ENCODE results near the gene TMX4. TPM values are rescaled to one million over a fixed set of nuclear protein-coding genes. Genes with fewer than 3 reads are reported as not detected.

The TMX4 gene
- total RNA-seq, 2 experiments from 2014 or later, result 39.8 to 47.9 TPM

GRCh38 chr20:8043687-8044282 is 24.2 kb upstream of the TMX4 start:
- CTCF ChIA-PET, result interaction anchor here (0.6 to 2.4 kb wide), 17 partner anchors 15 to 678 kb away, joined by 3 to 35 read pairs (median 4); no protein-coding TSS in a partner anchor
- H3K9me3 Mint-ChIP-seq, result no peaks in the 10 kb centered on the region
- POLR2A ChIA-PET, result interaction anchor here (1.0 to 1.8 kb wide), 5 partner anchors 16 to 679 kb away, joined by 3 to 7 read pairs (median 4); partner anchors contain the start of gene TMX4
- H3K27ac Mint-ChIP-seq, result no peak overlapping the region
- H3K36me3 Mint-ChIP-seq (ENCODE audit: low read depth), result no peaks in the 10 kb centered on the region
- H3K36me3 ChIP-seq (ENCODE audit: insufficient read depth, low read length), result no peaks in the 10 kb centered on the region
- H3K27me3 ChIP-seq (ENCODE audit: control insufficient read depth in 1 of 2, insufficient read depth in 2 of 2, low read length in 2 of 2), result peaks cover 0 to 7% of the 10 kb centered on the region in 2 experiments
- H3K4me1 Mint-ChIP-seq (ENCODE audit: low read depth), result peaks cover 4% of the 10 kb centered on the region
- peaks cover 9% of the 10 kb centered on the region for H3K27me3 Mint-ChIP-seq
- H3K4me3 Mint-ChIP-seq, result no peak overlapping the region
- TF ChIP-seq, protein P1, sequence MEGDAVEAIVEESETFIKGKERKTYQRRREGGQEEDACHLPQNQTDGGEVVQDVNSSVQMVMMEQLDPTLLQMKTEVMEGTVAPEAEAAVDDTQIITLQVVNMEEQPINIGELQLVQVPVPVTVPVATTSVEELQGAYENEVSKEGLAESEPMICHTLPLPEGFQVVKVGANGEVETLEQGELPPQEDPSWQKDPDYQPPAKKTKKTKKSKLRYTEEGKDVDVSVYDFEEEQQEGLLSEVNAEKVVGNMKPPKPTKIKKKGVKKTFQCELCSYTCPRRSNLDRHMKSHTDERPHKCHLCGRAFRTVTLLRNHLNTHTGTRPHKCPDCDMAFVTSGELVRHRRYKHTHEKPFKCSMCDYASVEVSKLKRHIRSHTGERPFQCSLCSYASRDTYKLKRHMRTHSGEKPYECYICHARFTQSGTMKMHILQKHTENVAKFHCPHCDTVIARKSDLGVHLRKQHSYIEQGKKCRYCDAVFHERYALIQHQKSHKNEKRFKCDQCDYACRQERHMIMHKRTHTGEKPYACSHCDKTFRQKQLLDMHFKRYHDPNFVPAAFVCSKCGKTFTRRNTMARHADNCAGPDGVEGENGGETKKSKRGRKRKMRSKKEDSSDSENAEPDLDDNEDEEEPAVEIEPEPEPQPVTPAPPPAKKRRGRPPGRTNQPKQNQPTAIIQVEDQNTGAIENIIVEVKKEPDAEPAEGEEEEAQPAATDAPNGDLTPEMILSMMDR (IDR thresholded peaks at IDR 0.05), result peak; percentile 84
- H3K4me1 ChIP-seq (ENCODE audit: insufficient read depth, low read length), result no peaks in the 10 kb centered on the region
- H3K9me3 ChIP-seq (ENCODE audit: control insufficient read depth in 1 of 2, insufficient read depth in 1 of 2, low read length in 2 of 2), result no peaks in the 10 kb centered on the region
- ATAC-seq (ENCODE audit: poor library complexity), result peak; percentile 85
- H3K4me3 ChIP-seq (ENCODE audit: low read length), result no peak overlapping the region
- DNase-seq, result peak in 4 of 14 experiments; percentile 39 to 82 (median 79)
- intact Hi-C loops (cut with DNase I, micrococcal nuclease), result loop anchor here (1.0 to 5.0 kb wide), 6 partner anchors 262 to 678 kb away; no protein-coding TSS in a partner anchor
- no peak overlapping the region for H3K27ac ChIP-seq (ENCODE audit: low read depth in 1 of 2, low read length in 2 of 2)

DNA sequence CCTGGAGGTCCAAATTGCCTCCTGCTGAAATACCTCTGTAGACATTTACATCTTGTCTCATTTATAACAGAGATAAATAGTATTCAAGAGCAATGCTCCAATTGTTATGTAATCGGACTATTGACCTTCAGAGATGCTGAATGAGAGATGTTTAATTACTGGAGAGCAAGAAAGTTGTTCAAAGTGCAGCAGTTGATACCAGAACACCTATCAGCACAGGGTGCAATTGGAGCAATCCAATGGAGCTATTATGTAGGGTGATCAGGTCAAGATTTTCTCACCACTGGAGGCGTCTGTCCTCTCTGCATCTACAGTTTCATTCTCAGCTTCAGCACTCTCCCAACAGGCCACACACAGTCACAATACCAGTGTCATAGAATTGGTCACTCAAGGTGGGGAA is 19.5 kb upstream of the TMX4 start:
- no peaks in the 10 kb centered on the region for H3K36me3 Mint-ChIP-seq (ENCODE audit: low read depth)
- TF ChIP-seq, protein P1 (IDR thresholded peaks at IDR 0.05), result no peak

DNA sequence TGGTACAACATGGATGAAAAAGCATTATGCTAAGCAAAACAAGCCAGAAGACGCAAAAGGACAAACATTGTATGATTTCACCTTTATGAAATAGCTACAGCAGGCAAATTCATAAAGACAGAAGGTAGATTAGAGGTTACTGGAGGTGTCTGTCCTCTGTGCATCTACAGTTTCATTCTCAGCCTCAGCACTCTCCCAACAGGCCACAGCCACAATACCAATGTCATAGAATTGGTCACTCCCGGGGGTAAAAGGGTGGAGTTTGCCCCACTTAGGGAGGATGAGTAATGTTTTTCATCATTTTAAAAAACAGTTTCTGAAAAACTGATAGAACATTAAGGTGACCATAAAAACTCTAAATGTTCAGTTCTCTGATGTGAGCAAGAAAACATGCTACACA is 17.2 kb upstream of the TMX4 start:
- no peaks in the 10 kb centered on the region for H3K36me3 Mint-ChIP-seq (ENCODE audit: low read depth)
- H3K27me3 Mint-ChIP-seq, result no peaks in the 10 kb centered on the region
- Histone ChIP-seq H3K4me3 (ENCODE audit: low read length) (no peak overlapping the region), H3K27ac (ENCODE audit: low read depth in 1 of 2, low read length in 2 of 2) (no peak overlapping the region), H3K27me3 (ENCODE audit: control insufficient read depth in 1 of 2, insufficient read depth in 2 of 2, low read length in 2 of 2) (peaks cover 0 to 5% of the 10 kb centered on the region in 2 experiments), H3K9me3 (ENCODE audit: control insufficient read depth in 1 of 2, insufficient read depth in 1 of 2, low read length in 2 of 2) (no peaks in the 10 kb centered on the region), H3K36me3 (ENCODE audit: insufficient read depth, low read length) (no peaks in the 10 kb centered on the region), H3K4me1 (ENCODE audit: insufficient read depth, low read length) (no peaks in the 10 kb centered on the region)
- no peak overlapping the region for H3K27ac Mint-ChIP-seq
- H3K4me3 Mint-ChIP-seq, result no peak overlapping the region
- no peaks in the 10 kb centered on the region for H3K9me3 Mint-ChIP-seq
- TF ChIP-seq, protein P1 (IDR thresholded peaks at IDR 0.05), result no peak
- DNase-seq (no peak), ATAC-seq (ENCODE audit: poor library complexity) (no peak)
- intact Hi-C loops (cut with DNase I, micrococcal nuclease), result no loop called here
- H3K4me1 Mint-ChIP-seq (ENCODE audit: low read depth), result no peaks in the 10 kb centered on the region
- ChIA-PET CTCF (no interaction called here), POLR2A (no interaction called here)

More for the DNA sequence above, 19.5 kb upstream of the TMX4 start:
- Mint-ChIP-seq H3K4me3 (no peak overlapping the region), H3K4me1 (ENCODE audit: low read depth) (peaks cover 4% of the 10 kb centered on the region), H3K9me3 (no peaks in the 10 kb centered on the region), H3K27ac (no peak overlapping the region), H3K27me3 (peaks cover 9% of the 10 kb centered on the region)
- DNase-seq, result no peak
- intact Hi-C loops (cut with DNase I, micrococcal nuclease), result no loop called here
- peaks cover 0 to 7% of the 10 kb centered on the region in 2 experiments for H3K27me3 ChIP-seq (ENCODE audit: control insufficient read depth in 1 of 2, insufficient read depth in 2 of 2, low read length in 2 of 2)
- H3K27ac ChIP-seq (ENCODE audit: low read depth in 1 of 2, low read length in 2 of 2), result no peak overlapping the region
- ChIA-PET POLR2A (no interaction called here), CTCF (no interaction called here)
- H3K9me3 ChIP-seq (ENCODE audit: control insufficient read depth in 1 of 2, insufficient read depth in 1 of 2, low read length in 2 of 2), result no peaks in the 10 kb centered on the region
- H3K36me3 ChIP-seq (ENCODE audit: insufficient read depth, low read length), result no peaks in the 10 kb centered on the region
- no peak overlapping the region for H3K4me3 ChIP-seq (ENCODE audit: low read length)
- ATAC-seq (ENCODE audit: poor library complexity), result no peak
- no peaks in the 10 kb centered on the region for H3K4me1 ChIP-seq (ENCODE audit: insufficient read depth, low read length)

All from CD4-positive, alpha-beta T cell (primary cell).